ENCODE results near the gene FUOM. TPM values are rescaled to one million over a fixed set of nuclear protein-coding genes. Genes with fewer than 3 reads are reported as not detected.
A peak's percentile ranks its signal among the peaks of the same experiment; 100 is the strongest.

Gene FUOM
- total RNA-seq, 6 donors from 2014 or later, result 15.4 to 37.5 (median 26.0) TPM

DNA sequence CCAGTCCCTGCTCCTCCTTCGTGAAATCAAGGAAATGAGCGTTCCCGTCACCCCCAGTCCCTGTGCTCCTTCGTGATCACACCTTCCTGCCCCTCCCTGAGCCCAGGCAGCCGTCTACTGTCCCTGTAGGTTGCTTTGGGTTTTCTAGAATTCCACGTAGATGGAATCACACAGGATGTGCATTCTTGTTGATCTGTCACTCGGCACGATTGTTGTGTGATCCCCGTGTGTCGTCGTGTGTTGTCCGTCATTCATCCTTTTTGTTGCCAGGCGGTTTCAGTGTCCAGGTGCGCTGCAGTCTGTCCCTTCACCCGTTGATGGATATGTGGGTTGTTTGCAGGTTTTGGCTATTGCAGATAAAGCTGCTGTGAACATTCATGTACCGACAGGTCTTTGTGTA lies 45.5 kb upstream of the FUOM start:
- no peak for DNase-seq
- WGBS, 2 donors, result 87 to 89% methylated on average over 16 of the region's 16 CpGs

DNA sequence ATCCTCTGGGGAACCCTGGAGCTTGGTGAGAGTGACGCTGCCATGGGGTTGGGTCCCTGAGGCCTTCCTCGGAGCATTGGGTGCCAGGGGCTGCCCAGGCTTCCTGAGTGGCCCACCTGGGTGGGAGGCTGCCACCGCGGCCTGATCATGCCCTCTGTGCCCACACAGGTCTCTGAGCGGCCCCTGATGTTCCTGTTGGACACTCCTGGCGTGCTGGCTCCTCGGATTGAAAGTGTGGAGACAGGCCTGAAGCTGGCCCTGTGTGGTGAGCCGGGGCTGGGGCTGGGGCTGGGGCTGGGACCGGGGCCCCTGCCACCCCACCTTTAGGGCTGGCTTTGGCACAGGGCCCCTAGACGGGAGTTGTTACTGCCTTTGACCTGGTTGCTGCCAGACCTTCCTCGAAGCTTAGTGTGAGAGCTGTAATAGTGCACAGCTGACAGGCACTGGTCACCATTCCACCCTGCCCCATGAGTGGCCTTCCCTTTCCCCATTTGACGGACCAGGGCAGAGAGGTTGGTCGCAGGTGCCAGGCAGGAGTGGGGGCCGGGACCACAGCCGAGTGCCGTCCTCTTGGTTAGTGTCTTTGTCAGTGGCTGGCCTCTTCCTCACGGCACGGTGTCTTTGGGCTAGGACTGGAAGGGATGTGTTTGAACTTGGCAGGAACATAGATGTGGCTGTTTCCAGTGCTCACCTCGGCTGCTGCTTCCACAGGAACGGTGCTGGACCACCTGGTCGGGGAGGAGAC lies 44.3 kb upstream of the FUOM start:
- no peak overlapping the region for H3K4me3 ChIP-seq
- H3K27me3 ChIP-seq, result no peaks in the 10 kb centered on the region
- H3K27ac ChIP-seq, result no peak overlapping the region
- H3K9me3 ChIP-seq, result no peaks in the 10 kb centered on the region
- no peak for TF ChIP-seq POLR2A (IDR thresholded peaks at IDR 0.05)
- no peak for TF ChIP-seq POLR2AphosphoS5 (IDR thresholded peaks at IDR 0.05)
- TF ChIP-seq, protein P1, sequence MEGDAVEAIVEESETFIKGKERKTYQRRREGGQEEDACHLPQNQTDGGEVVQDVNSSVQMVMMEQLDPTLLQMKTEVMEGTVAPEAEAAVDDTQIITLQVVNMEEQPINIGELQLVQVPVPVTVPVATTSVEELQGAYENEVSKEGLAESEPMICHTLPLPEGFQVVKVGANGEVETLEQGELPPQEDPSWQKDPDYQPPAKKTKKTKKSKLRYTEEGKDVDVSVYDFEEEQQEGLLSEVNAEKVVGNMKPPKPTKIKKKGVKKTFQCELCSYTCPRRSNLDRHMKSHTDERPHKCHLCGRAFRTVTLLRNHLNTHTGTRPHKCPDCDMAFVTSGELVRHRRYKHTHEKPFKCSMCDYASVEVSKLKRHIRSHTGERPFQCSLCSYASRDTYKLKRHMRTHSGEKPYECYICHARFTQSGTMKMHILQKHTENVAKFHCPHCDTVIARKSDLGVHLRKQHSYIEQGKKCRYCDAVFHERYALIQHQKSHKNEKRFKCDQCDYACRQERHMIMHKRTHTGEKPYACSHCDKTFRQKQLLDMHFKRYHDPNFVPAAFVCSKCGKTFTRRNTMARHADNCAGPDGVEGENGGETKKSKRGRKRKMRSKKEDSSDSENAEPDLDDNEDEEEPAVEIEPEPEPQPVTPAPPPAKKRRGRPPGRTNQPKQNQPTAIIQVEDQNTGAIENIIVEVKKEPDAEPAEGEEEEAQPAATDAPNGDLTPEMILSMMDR (IDR thresholded peaks at IDR 0.05), result no peak
- no peak for TF ChIP-seq EP300 (IDR thresholded peaks at IDR 0.05)
- ATAC-seq (ENCODE audit: low FRiP score in 2 of 2) (peak in 1 of 2 donors; percentile 21), DNase-seq (peak in 1 of 2 donors; percentile 62)
- peaks cover 0 to 10% (median 5%) of the 10 kb centered on the region in 4 donors for H3K4me1 ChIP-seq
- peaks cover 9 to 88% (median 43%) of the 10 kb centered on the region in 4 donors for H3K36me3 ChIP-seq
- WGBS, 2 donors, result 97 to 98% methylated on average over 14 to 20 of the region's 21 CpGs

More for the DNA sequence above, 45.5 kb upstream of the FUOM start:
- Histone ChIP-seq H3K27me3 (no peaks in the 10 kb centered on the region), H3K36me3 (peaks cover 14 to 87% (median 42%) of the 10 kb centered on the region in 4 donors), H3K27ac (no peak overlapping the region), H3K9me3 (no peaks in the 10 kb centered on the region), H3K4me1 (peaks cover 0 to 10% (median 5%) of the 10 kb centered on the region in 4 donors), H3K4me3 (no peak overlapping the region)
- TF ChIP-seq, protein P1 (IDR thresholded peaks at IDR 0.05), result no peak
- no peak for TF ChIP-seq POLR2A (IDR thresholded peaks at IDR 0.05)
- TF ChIP-seq POLR2AphosphoS5 (IDR thresholded peaks at IDR 0.05), result no peak
- no peak for TF ChIP-seq EP300 (IDR thresholded peaks at IDR 0.05)
- no peak for ATAC-seq (ENCODE audit: low FRiP score in 2 of 2)

DNA sequence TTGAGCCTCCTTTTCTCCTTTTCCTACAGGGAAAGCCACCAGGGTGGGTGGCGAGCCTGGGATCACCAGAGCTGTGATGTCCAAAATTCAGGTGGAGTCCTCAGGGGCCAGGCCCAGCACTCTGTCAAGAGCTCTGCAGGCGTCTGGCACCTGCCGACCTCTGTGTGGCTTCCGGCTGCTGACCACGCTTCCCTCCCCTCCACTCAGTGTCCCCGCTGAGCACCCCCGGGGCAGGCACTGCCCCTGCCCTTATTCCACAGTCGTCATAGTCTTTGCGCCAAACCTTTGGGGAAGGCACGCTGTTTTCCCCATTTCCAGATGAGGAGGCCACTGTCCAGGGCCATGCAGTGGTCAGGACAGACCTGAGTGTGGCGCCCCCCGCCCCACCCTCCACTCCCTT lies 43.7 kb upstream of the FUOM start:
- Histone ChIP-seq H3K27me3 (no peaks in the 10 kb centered on the region), H3K27ac (peak overlapping the region in 3 of 4 donors; percentile 45 to 65 (median 57)), H3K9me3 (no peaks in the 10 kb centered on the region), H3K4me3 (no peak overlapping the region), H3K4me1 (peaks cover 0 to 10% (median 5%) of the 10 kb centered on the region in 4 donors), H3K36me3 (peaks cover 9 to 88% (median 43%) of the 10 kb centered on the region in 4 donors)
- no peak for TF ChIP-seq EP300 (IDR thresholded peaks at IDR 0.05)
- TF ChIP-seq POLR2A (IDR thresholded peaks at IDR 0.05), result no peak
- TF ChIP-seq, protein P1 (IDR thresholded peaks at IDR 0.05), result no peak
- TF ChIP-seq POLR2AphosphoS5 (IDR thresholded peaks at IDR 0.05), result no peak
- ATAC-seq (ENCODE audit: low FRiP score in 2 of 2) (peak in 1 of 2 donors; percentile 52), DNase-seq (peak in 1 of 2 donors; percentile 58)
- WGBS, 2 donors, result 97% methylated on average over 9 to 12 of the region's 12 CpGs

DNA sequence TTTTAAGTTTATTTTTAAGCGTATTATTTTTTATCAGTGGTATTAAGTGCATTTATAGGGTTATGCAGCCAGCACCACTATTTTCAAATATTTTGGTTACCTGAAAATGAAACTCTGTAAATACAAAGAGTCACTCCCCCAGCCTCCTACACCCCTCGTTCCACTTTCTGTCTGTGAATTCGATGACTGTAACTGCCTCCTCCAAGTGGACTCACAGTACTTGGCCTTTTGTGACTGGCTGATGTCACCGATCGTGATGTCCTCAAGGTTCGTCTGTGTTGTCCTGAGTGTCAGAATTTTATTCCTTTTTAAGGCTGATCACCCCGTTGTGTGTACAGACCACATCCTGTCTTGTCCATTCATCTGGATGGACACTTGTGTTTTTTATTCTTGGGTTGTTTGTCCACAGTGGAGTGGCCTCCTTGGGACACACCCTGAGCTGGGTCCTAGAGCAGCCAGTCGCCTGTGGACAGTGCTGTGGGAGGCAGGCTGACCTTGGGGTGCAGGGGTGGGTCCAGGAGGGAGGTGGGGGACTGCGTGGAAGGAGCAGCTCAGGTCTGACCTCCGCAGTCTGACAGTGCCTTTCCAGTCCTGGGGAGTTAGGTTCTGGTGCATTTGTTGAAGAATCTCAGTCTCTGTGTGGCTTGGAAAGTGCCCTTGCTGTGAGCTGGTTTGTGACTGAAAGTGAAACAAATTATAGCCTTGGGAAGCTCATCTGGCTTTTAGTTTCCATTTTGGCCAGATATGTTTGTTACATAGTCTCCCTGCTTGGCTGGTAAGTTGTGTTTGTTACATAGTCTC lies 43.0 kb upstream of the FUOM start:
- H3K27ac ChIP-seq, result peak overlapping the region; percentile 6 to 65 (median 51)
- DNase-seq, result no peak
- peak; percentile 29 to 47 for ATAC-seq (ENCODE audit: low FRiP score in 2 of 2)
- peaks cover 8 to 88% (median 45%) of the 10 kb centered on the region in 4 donors for H3K36me3 ChIP-seq
- TF ChIP-seq POLR2A (IDR thresholded peaks at IDR 0.05), result no peak
- H3K27me3 ChIP-seq, result no peaks in the 10 kb centered on the region
- no peak overlapping the region for H3K4me3 ChIP-seq
- H3K4me1 ChIP-seq, result peaks cover 0 to 12% (median 5%) of the 10 kb centered on the region in 4 donors
- no peaks in the 10 kb centered on the region for H3K9me3 ChIP-seq
- WGBS, 2 donors, result 69 to 74% methylated on average over 10 of the region's 10 CpGs

DNA sequence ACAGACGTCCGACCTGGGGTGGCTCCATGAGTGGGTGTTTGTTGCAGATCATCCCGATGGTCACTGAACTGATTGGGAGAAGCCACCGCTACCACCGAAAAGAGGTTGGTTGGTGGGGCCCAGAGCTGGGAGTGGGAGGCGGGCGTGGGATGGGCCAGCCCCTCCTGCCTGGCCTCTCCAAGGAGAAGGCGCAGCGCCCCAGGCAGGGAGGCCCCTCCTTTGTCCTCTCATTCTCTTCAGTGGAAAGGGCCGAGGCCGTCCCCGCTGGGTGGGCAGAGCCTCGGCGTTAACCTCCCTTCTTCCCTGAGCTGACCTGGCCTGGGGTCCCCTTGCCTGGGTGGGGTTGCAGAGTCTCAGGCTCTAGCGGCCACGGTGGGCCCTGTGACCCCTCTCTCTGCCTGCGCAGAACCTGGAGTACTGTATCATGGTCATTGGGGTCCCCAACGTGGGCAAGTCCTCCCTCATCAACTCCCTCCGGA lies 41.3 kb upstream of the FUOM start:
- no peaks in the 10 kb centered on the region for H3K27me3 ChIP-seq
- TF ChIP-seq POLR2AphosphoS5 (IDR thresholded peaks at IDR 0.05) (no peak), EP300 (IDR thresholded peaks at IDR 0.05) (no peak), POLR2A (IDR thresholded peaks at IDR 0.05) (no peak)
- TF ChIP-seq, protein P1 (IDR thresholded peaks at IDR 0.05), result no peak
- peaks cover 9 to 27% (median 14%) of the 10 kb centered on the region in 4 donors for H3K4me1 ChIP-seq
- ATAC-seq (ENCODE audit: low FRiP score in 2 of 2) (peak in 1 of 2 donors; percentile 43), DNase-seq (no peak)
- H3K4me3 ChIP-seq, result no peak overlapping the region
- H3K36me3 ChIP-seq, result peaks cover 6 to 76% (median 41%) of the 10 kb centered on the region in 4 donors
- H3K9me3 ChIP-seq, result no peaks in the 10 kb centered on the region
- no peak overlapping the region for H3K27ac ChIP-seq
- 93 to 100% methylated on average over 18 to 19 of the region's 19 CpGs for WGBS, 2 donors

Data from upper lobe of left lung (tissue), 6 donors.